HEK293 (cell line): ENCODE results near the gene CSRP1.

Experiments
- CTCF ChIA-PET: fragments of 350-600 bp; formaldehyde crosslinking; extraction: SDS; loops from one replicate; lab custom pipeline; 2021; ENCODE audit warnings: antibody characterized with exemption; lab: Yijun Ruan, JAX
- POLR2A ChIA-PET: fragments of 300-600 bp; formaldehyde crosslinking; extraction: SDS; loops from one replicate; lab custom pipeline; 2020; ENCODE audit warnings: antibody characterized with exemption, inconsistent platforms; lab: Yijun Ruan, JAX
- H3K27ac ChIP-seq: fragments of 200-500 bp; sonication (Bioruptor generic); 2 replicates; pipeline ENCODE4 v1.5.1; 2014; ENCODE audit warnings: low read depth, low read length, control low read depth, inconsistent platforms; ENCODE audit errors: extremely low read depth
- H3K36me3 ChIP-seq, 2 experiments: fragments of 200-500 bp in 1 of 2; sonication (Bioruptor generic) in 1 of 2; 1 replicate in 1 of 2; 2 replicates in 1 of 2; pipeline ENCODE4 v1.5.1; 2014 to 2017; ENCODE audit warnings: inconsistent platforms in 2 of 2, low read length in 2 of 2; ENCODE audit not compliant: control insufficient read depth in 2 of 2, insufficient read depth in 1 of 2
- H3K4me1 ChIP-seq: fragments of 200-500 bp; sonication (Bioruptor generic); 2 replicates; pipeline ENCODE4 v1.5.1; 2014; ENCODE audit warnings: mild to moderate bottlenecking, low read length, inconsistent platforms; ENCODE audit not compliant: control insufficient read depth, insufficient read depth
- H3K4me3 ChIP-seq: 2 replicates; pipeline ENCODE4 v1.5.1; 2011; ENCODE audit warnings: low read depth, mild to moderate bottlenecking, control low read depth, low read length, moderate library complexity
- H3K9me3 ChIP-seq: fragments of 200-500 bp; sonication (Bioruptor generic); 2 replicates; pipeline ENCODE4 v1.5.1; 2014; ENCODE audit warnings: low read depth, low read length, inconsistent platforms; ENCODE audit not compliant: control insufficient read depth, insufficient read depth
- GLI4 ChIP-seq: fragments of 450-650 bp; formaldehyde crosslinking; IDR thresholded peaks from 2 replicates; pipeline ENCODE4 v1.5.1; 2016; ENCODE audit warnings: missing biosample characterization, missing genetic modification characterization
- HOXD13 ChIP-seq: sonication (generic); formaldehyde crosslinking; IDR thresholded peaks from 2 replicates; pipeline ENCODE4 v1.8.0; 2022; ENCODE audit warnings: missing genetic modification reagents, borderline replicate concordance
- KLF1 ChIP-seq: fragments of 450-650 bp; formaldehyde crosslinking; IDR thresholded peaks from 2 replicates; pipeline ENCODE4 v1.5.1; 2016; ENCODE audit warnings: missing biosample characterization, missing genetic modification characterization
- OSR2 ChIP-seq: fragments of 450-650 bp; formaldehyde crosslinking; IDR thresholded peaks from 2 replicates; pipeline ENCODE4 v1.5.1; 2016; ENCODE audit warnings: missing biosample characterization, missing genetic modification characterization
- PATZ1 ChIP-seq: fragments of 450-650 bp; formaldehyde crosslinking; IDR thresholded peaks from 2 replicates; pipeline ENCODE4 v1.5.1; 2016; ENCODE audit warnings: missing biosample characterization, missing genetic modification characterization
- PRDM1 ChIP-seq: fragments of 450-650 bp; formaldehyde crosslinking; IDR thresholded peaks from 2 replicates; pipeline ENCODE4; 2016; ENCODE audit warnings: missing biosample characterization, missing genetic modification characterization
- PRDM10 ChIP-seq: fragments of 450-650 bp; formaldehyde crosslinking; IDR thresholded peaks from 2 replicates; pipeline ENCODE4 v1.5.1; 2016; ENCODE audit warnings: missing biosample characterization, missing genetic modification characterization
- SCRT1 ChIP-seq: fragments of 450-650 bp; formaldehyde crosslinking; IDR thresholded peaks from 2 replicates; pipeline ENCODE4 v1.5.1; 2016; ENCODE audit warnings: missing biosample characterization, missing genetic modification characterization, borderline replicate concordance
- SCRT2 ChIP-seq: fragments of 450-650 bp; formaldehyde crosslinking; IDR thresholded peaks from 2 replicates; pipeline ENCODE4 v1.5.1; 2016; ENCODE audit warnings: missing biosample characterization, missing genetic modification characterization
- SP7 ChIP-seq: fragments of 450-650 bp; formaldehyde crosslinking; IDR thresholded peaks from 2 replicates; pipeline ENCODE4 v1.5.1; 2016; ENCODE audit warnings: missing biosample characterization, missing genetic modification characterization
- ZBTB21 ChIP-seq: fragments of 450-650 bp; formaldehyde crosslinking; IDR thresholded peaks from 2 replicates; pipeline ENCODE4 v1.5.1; 2017; ENCODE audit warnings: missing biosample characterization, missing genetic modification characterization
- ZNF10 ChIP-seq: fragments of 450-650 bp; formaldehyde crosslinking; IDR thresholded peaks from 2 replicates; pipeline ENCODE4 v1.5.1; 2017; ENCODE audit warnings: missing biosample characterization, missing genetic modification characterization
- ZNF24 ChIP-seq: fragments of 450-650 bp; formaldehyde crosslinking; IDR thresholded peaks from 2 replicates; pipeline ENCODE4 v1.5.1; 2016; ENCODE audit warnings: missing biosample characterization, missing genetic modification characterization
- ZNF280D ChIP-seq: fragments of 450-650 bp; formaldehyde crosslinking; IDR thresholded peaks from 2 replicates; pipeline ENCODE4 v1.5.1; 2016; ENCODE audit warnings: missing biosample characterization, missing genetic modification characterization
- ZNF335 ChIP-seq: fragments of 450-650 bp; formaldehyde crosslinking; conservative IDR thresholded peaks from 2 replicates; pipeline ENCODE4 v1.5.1; 2016; ENCODE audit warnings: missing biosample characterization, missing genetic modification characterization
- ZNF433 ChIP-seq: fragments of 450-650 bp; formaldehyde crosslinking; IDR thresholded peaks from 2 replicates; pipeline ENCODE4 v1.5.1; 2016; ENCODE audit warnings: missing biosample characterization, missing genetic modification characterization, low read depth
- ZNF510 ChIP-seq: fragments of 450-650 bp; formaldehyde crosslinking; IDR thresholded peaks from 2 replicates; pipeline ENCODE4 v1.5.1; 2018; ENCODE audit warnings: mild to moderate bottlenecking, missing genetic modification characterization, missing biosample characterization; ENCODE audit not compliant: insufficient replicate concordance
- ZNF555 ChIP-seq: fragments of 450-650 bp; formaldehyde crosslinking; conservative IDR thresholded peaks from 2 replicates; pipeline ENCODE4 v1.5.1; 2017; ENCODE audit warnings: missing biosample characterization, mild to moderate bottlenecking, missing genetic modification characterization, inconsistent platforms
- ZNF580 ChIP-seq: fragments of 450-650 bp; formaldehyde crosslinking; IDR thresholded peaks from 2 replicates; pipeline ENCODE4 v1.5.1; 2016; ENCODE audit warnings: missing biosample characterization, missing genetic modification characterization
- ZNF623 ChIP-seq: fragments of 450-650 bp; formaldehyde crosslinking; IDR thresholded peaks from 2 replicates; pipeline ENCODE4 v1.5.1; 2016; ENCODE audit warnings: missing biosample characterization, missing genetic modification characterization
- ZNF654 ChIP-seq: fragments of 450-650 bp; formaldehyde crosslinking; IDR thresholded peaks from 2 replicates; pipeline ENCODE4 v1.5.1; 2016; ENCODE audit warnings: low read depth, missing biosample characterization, missing genetic modification characterization
- ZNF747 ChIP-seq: fragments of 450-650 bp; formaldehyde crosslinking; IDR thresholded peaks from 2 replicates; pipeline ENCODE4 v1.5.1; 2016; ENCODE audit warnings: missing biosample characterization, missing genetic modification characterization
- ZNF76 ChIP-seq: fragments of 450-650 bp; formaldehyde crosslinking; IDR thresholded peaks from 2 replicates; pipeline ENCODE4; 2016; ENCODE audit warnings: low read depth, missing biosample characterization, missing genetic modification characterization, borderline replicate concordance

The CSRP1 gene

GRCh38 chr1:201469645-201470074, 37.3 kb downstream of the CSRP1 start:
- ChIA-PET CTCF (interaction anchor here (1.2 to 6.3 kb wide), 4 partner anchors 12 to 43 kb away, joined by 5 to 44 read pairs (median 10); no protein-coding TSS in a partner anchor), POLR2A (interaction anchor here (0.7 to 3.8 kb wide), 18 partner anchors 9 to 83 kb away, joined by 3 to 24 read pairs (median 4); partner anchors contain the start of gene CSRP1)
- H3K36me3 ChIP-seq, result peaks cover 3 to 34% of the 10 kb centered on the region in 2 experiments; a peak in 2 of 3 replicates
- peak overlapping the region; percentile 71 for H3K4me3 ChIP-seq
- no peak overlapping the region; the same call in 1 of the 2 replicates for H3K27ac ChIP-seq
- no peaks in the 10 kb centered on the region for H3K9me3 ChIP-seq
- H3K4me1 ChIP-seq, result no peaks in the 10 kb centered on the region; the same call in 1 of the 2 replicates
- peak; percentile 2; the same call in 1 of the 2 replicates for TF ChIP-seq SCRT1 (tag by site-specific recombination)
- 0 out of 2 replicates have a peak, but pooled peaks have one; percentile 2 for TF ChIP-seq ZNF24 (tag by site-specific recombination)
- TF ChIP-seq ZNF433 (tag by site-specific recombination), result no peak
- peak; percentile 8; the same call in 1 of the 2 replicates for TF ChIP-seq SCRT2
- TF ChIP-seq PRDM10 (tag by site-specific recombination), result peak; percentile 76
- TF ChIP-seq HOXD13 (CRISPR knock-in tag), result no peak
- TF ChIP-seq ZNF335 (tag by site-specific recombination), result peak; percentile 81

GRCh38 chr1:201468844-201469644, 37.9 kb downstream of the CSRP1 start, which contains the start of gene PHLDA3:
PHLDA3 (minus strand) TSS chr1:201469188; CDS start chr1:201468786, 402 bp downstream.
- Histone ChIP-seq H3K4me3 (peak within 1 kb of the TSS; percentile 71), H3K36me3 (peaks cover 3 to 40% of the 10 kb centered on the region in 2 experiments; a peak in 2 of 3 replicates), H3K27ac (peak within 1 kb of the TSS; percentile 99), H3K9me3 (no peaks in the 10 kb centered on the region), H3K4me1 (no peaks in the 10 kb centered on the region; the same call in 1 of the 2 replicates)
- POLR2A ChIA-PET, result interaction anchor here (0.5 to 3.8 kb wide), 20 partner anchors 8 to 330 kb away, joined by 3 to 24 read pairs (median 4); partner anchors contain the start of gene CSRP1
- CTCF ChIA-PET, result interaction anchor here (0.6 to 6.3 kb wide), 8 partner anchors 12 to 630 kb away, joined by 3 to 44 read pairs (median 4); no protein-coding TSS in a partner anchor
- 0 out of 2 replicates have a peak, but pooled peaks have one; percentile 5 for TF ChIP-seq ZNF24 (tag by site-specific recombination)
- peak; percentile 77; the same call in 1 of the 2 replicates for TF ChIP-seq KLF1 (tag by site-specific recombination)
- no peak for TF ChIP-seq ZNF747 (tag by site-specific recombination)
- TF ChIP-seq PATZ1 (tag by site-specific recombination), result peak; percentile 92
- no peak for TF ChIP-seq ZNF654 (tag by site-specific recombination)
- no peak for TF ChIP-seq ZNF510
- TF ChIP-seq ZNF280D, result no peak
- TF ChIP-seq ZNF10, result no peak; the same call in 1 of the 2 replicates
- no peak for TF ChIP-seq ZNF555
- TF ChIP-seq SP7 (tag by site-specific recombination), result peak; percentile 73
- 0 out of 2 replicates have a peak, but pooled peaks have one; percentile 12 for TF ChIP-seq ZNF580 (tag by site-specific recombination)
- TF ChIP-seq ZNF76 (tag by site-specific recombination), result no peak; the same call in 1 of the 2 replicates
- 0 out of 2 replicates have a peak, but pooled peaks have one; percentile 40 for TF ChIP-seq OSR2 (tag by site-specific recombination)
- no peak for TF ChIP-seq GLI4
- no peak for TF ChIP-seq ZNF623 (tag by site-specific recombination)
- no peak for TF ChIP-seq ZBTB21
- TF ChIP-seq PRDM1, result no peak
